GM12878 (cell line): Measurements from ENCODE around the gene PKD1. TPM values are rescaled to one million over a fixed set of nuclear protein-coding genes. Genes with fewer than 3 reads are reported as not detected.

ENCODE experiments used
- ATAC-seq: fragments of 200-7000 bp; cut with Tn5 transposase; 3 replicates; pipeline ENCODE4 v1.9.1; 2020; ENCODE audit warnings: mild to moderate bottlenecking, moderate library complexity
- BruUV-seq: library from RNA; stranded (reverse); fragments of 400-500 nt; replicated peaks from 2 replicates; lab custom pipeline; 2021; lab: Mats Ljungman, UMichigan
- CTCF ChIA-PET: fragments of 300-600 bp; sonication (Branson Sonifier 250); formaldehyde crosslinking; extraction: SDS; loops from one replicate; lab custom pipeline; 2021; ENCODE audit warnings: inconsistent platforms; lab: Yijun Ruan, JAX
- POLR2A ChIA-PET: fragments of 350-600 bp; formaldehyde crosslinking; extraction: SDS; loops from one replicate; lab custom pipeline; 2021; ENCODE audit warnings: inconsistent platforms; lab: Charles Lee
- RAD21 ChIA-PET: fragments of 300-600 bp; sonication (Branson Sonifier 250); formaldehyde crosslinking; loops from one replicate; lab custom pipeline; 2023; ENCODE audit warnings: antibody characterized with exemption; ENCODE audit not compliant: unreplicated experiment; lab: Charles Lee
- SMC1A ChIA-PET: fragments of 300-600 bp; sonication (Branson Sonifier 250); formaldehyde crosslinking; loops from one replicate; lab custom pipeline; 2023; ENCODE audit not compliant: unreplicated experiment, uncharacterized antibody; lab: Charles Lee
- DNase-seq: peaks from one replicate; pipeline ENCODE4 v3.0.0-alpha.2; 2011; ENCODE audit warnings: low read depth, low spot score
- FAIRE-seq: peaks from 3 replicates; lab custom pipeline; 2011; peaks lifted over from hg19 to GRCh38; lab: Jason Lieb, UNC
- H2AFZ ChIP-seq: 2 replicates; pipeline ENCODE4 v1.6.0; 2011; ENCODE audit warnings: low read depth, low read length, control low read depth; ENCODE audit not compliant: control insufficient read depth
- H3K27ac ChIP-seq: 2 replicates; pipeline ENCODE4 v1.5.1; 2011; ENCODE audit warnings: control low read depth; ENCODE audit not compliant: control insufficient read depth, insufficient read depth
- H3K27me3 ChIP-seq, 2 experiments: replicated peaks in 1 of 2; 2 replicates each; pipeline versions ENCODE4 v1.6.0 to v1.6.1; 2011; ENCODE audit warnings: low read length in 1 of 2; ENCODE audit not compliant: control insufficient read depth in 2 of 2, insufficient read depth in 2 of 2
- H3K36me3 ChIP-seq, 2 experiments: 2 replicates each; pipeline ENCODE4 v1.5.1; 2011; ENCODE audit warnings: low read length in 1 of 2; ENCODE audit not compliant: control insufficient read depth in 2 of 2, insufficient read depth in 2 of 2
- H3K4me1 ChIP-seq: 2 replicates; pipeline ENCODE4 v1.6.1; 2011; ENCODE audit warnings: mild to moderate bottlenecking, low read length, moderate library complexity, mixed read lengths; ENCODE audit not compliant: control insufficient read depth, insufficient read depth
- H3K4me2 ChIP-seq: 2 replicates; pipeline ENCODE4 v1.6.0; 2011; ENCODE audit warnings: control low read depth; ENCODE audit not compliant: control insufficient read depth, insufficient read depth
- H3K4me3 ChIP-seq: fragments of 200-600 bp; sonication (generic); 2 replicates; pipeline ENCODE4 v1.5.1; 2016
- H3K79me2 ChIP-seq: 2 replicates; pipeline ENCODE4 v1.6.0; 2011; ENCODE audit warnings: low read length; ENCODE audit not compliant: control insufficient read depth, insufficient read depth
- H3K9ac ChIP-seq: 2 replicates; pipeline ENCODE4 v1.8.0; 2011; ENCODE audit warnings: low read length, control low read depth, mixed read lengths; ENCODE audit not compliant: control insufficient read depth, insufficient read depth
- H3K9me3 ChIP-seq: replicated peaks from 3 replicates; pipeline ENCODE4 v1.5.1; 2011; ENCODE audit warnings: mild to moderate bottlenecking, low read length; ENCODE audit not compliant: control insufficient read depth, insufficient read depth
- H4K20me1 ChIP-seq: 2 replicates; pipeline ENCODE4 v1.6.0; 2011; ENCODE audit not compliant: control insufficient read depth, insufficient read depth
- BCL11A ChIP-seq: IDR thresholded peaks from 2 replicates; pipeline ENCODE4 v1.6.1; 2011; ENCODE audit warnings: low read depth, low read length
- EGR1 ChIP-seq, 2 experiments: IDR thresholded peaks; 1 replicate in 1 of 2; 2 replicates in 1 of 2; pipeline ENCODE4 v1.6.1; 2011 to 2012; ENCODE audit warnings: low read depth in 2 of 2, low read length in 2 of 2, borderline replicate concordance in 1 of 2, mild to moderate bottlenecking in 1 of 2, moderate library complexity in 1 of 2
- GABPA ChIP-seq: IDR thresholded peaks from 2 replicates; pipeline ENCODE4 v1.6.1; 2014; ENCODE audit warnings: antibody characterized with exemption, low read depth, mild to moderate bottlenecking, inconsistent platforms
- IKZF1 ChIP-seq: fragments of 450-650 bp; conservative IDR thresholded peaks from 2 replicates; pipeline ENCODE4 v1.6.1; 2017; ENCODE audit warnings: antibody characterized with exemption, mild to moderate bottlenecking
- MYC ChIP-seq: IDR thresholded peaks from 2 replicates; pipeline ENCODE4 v1.6.1; 2011; ENCODE audit warnings: mild to moderate bottlenecking, low read length, moderate library complexity, inconsistent platforms; ENCODE audit not compliant: insufficient read depth, insufficient replicate concordance, insufficient read length, severe bottlenecking
- STAT3 ChIP-seq: IDR thresholded peaks from 2 replicates; pipeline ENCODE4 v1.6.1; 2011; ENCODE audit warnings: low read depth, low read length, improper control_type of control experiment
- TBL1XR1 ChIP-seq: IDR thresholded peaks from 2 replicates; pipeline ENCODE4 v1.6.1; 2012; ENCODE audit warnings: low read depth, low read length, improper control_type of control experiment
- TCF12 ChIP-seq: IDR thresholded peaks from 2 replicates; pipeline ENCODE4 v1.6.1; 2011; ENCODE audit warnings: low read depth, mild to moderate bottlenecking, low read length
- ZNF217 ChIP-seq: fragments of 450-650 bp; IDR thresholded peaks from 2 replicates; pipeline ENCODE4 v1.6.1; 2017; ENCODE audit warnings: antibody characterized with exemption, mild to moderate bottlenecking
- ZNF384 ChIP-seq: IDR thresholded peaks from 2 replicates; pipeline ENCODE4 v1.6.1; 2012; ENCODE audit warnings: low read depth, mild to moderate bottlenecking, low read length, improper control_type of control experiment, borderline replicate concordance
- WGBS: methylation state at CpG from one replicate; pipeline ENCODE4 v1.1.6; 2016; ENCODE audit warnings: low lambda C conversion rate; ENCODE audit not compliant: insufficient replicate concordance, insufficient coverage; ENCODE audit errors: missing lambda C conversion rate; 5-methylcytosine and 5-hydroxymethylcytosine counted together
- in situ Hi-C: fragments of 300-500 bp; cut with MboI; formaldehyde crosslinking; loops from 9 replicates; pipeline ENCODE4 v1.14.3; 2018; ENCODE audit warnings: mixed read lengths
- intact Hi-C: fragments of 100-400 bp; cut with micrococcal nuclease; formaldehyde crosslinking; loops from one replicate; pipeline ENCODE4 v1.14.2; 2022; ENCODE audit not compliant: unreplicated experiment
- polyA plus RNA-seq, 11 experiments: library from polyadenylated mRNA; depleted of rRNA in 4 of 11; unstranded in 6 of 11; stranded (reverse) in 5 of 11; fragments of >200 nt; fragmentation: Nextera tagmentation in 4 of 11; fragmentation: Illumina TruSeq in 1 of 11; extraction: Ambion mirVana in 4 of 11; extraction: Trizol in 1 of 11; gene quantifications; 1 replicate in 1 of 11; 2 replicates in 10 of 11; pipeline versions ENCODE4 v1.2.1 to v1.2.3, GENCODE V29; 2011 to 2016; ENCODE audit warnings: inconsistent platforms in 2 of 11, missing spikeins in 2 of 11, low read depth in 1 of 11
- total RNA-seq, 4 experiments: library from RNA; depleted of rRNA in 3 of 4; stranded (reverse); fragments of >200 nt in 3 of 4; fragmentation: Illumina TruSeq in 1 of 4; extraction: Trizol in 1 of 4; gene quantifications; 2 replicates each; pipeline versions ENCODE4 v1.2.1 to v1.2.3, GENCODE V29; 2013 to 2021
- TF ChIP-seq, protein P1 (sequence below): IDR thresholded peaks from 2 replicates; pipeline ENCODE4 v1.6.1; 2012; ENCODE audit warnings: improper control_type of control experiment, low read depth, low read length; ENCODE audit not compliant: insufficient replicate concordance
- TF ChIP-seq, protein P2 (sequence below): IDR thresholded peaks from 2 replicates; pipeline ENCODE4 v1.6.1; 2012; ENCODE audit warnings: mild to moderate bottlenecking, low read depth, low read length
- TF ChIP-seq, protein P3 (sequence below): fragments of 450-650 bp; IDR thresholded peaks from 2 replicates; pipeline ENCODE4 v1.6.1; 2018; ENCODE audit warnings: borderline replicate concordance, mild to moderate bottlenecking; ENCODE audit not compliant: partially characterized antibody

Gene PKD1
- total and polyA plus RNA-seq, 10 of the 15 experiments (the other 5 are each of a cell fraction or from before 2014, with no cell fraction given): 0.11 to 62.0 (median 6.1) TPM

DNA sequence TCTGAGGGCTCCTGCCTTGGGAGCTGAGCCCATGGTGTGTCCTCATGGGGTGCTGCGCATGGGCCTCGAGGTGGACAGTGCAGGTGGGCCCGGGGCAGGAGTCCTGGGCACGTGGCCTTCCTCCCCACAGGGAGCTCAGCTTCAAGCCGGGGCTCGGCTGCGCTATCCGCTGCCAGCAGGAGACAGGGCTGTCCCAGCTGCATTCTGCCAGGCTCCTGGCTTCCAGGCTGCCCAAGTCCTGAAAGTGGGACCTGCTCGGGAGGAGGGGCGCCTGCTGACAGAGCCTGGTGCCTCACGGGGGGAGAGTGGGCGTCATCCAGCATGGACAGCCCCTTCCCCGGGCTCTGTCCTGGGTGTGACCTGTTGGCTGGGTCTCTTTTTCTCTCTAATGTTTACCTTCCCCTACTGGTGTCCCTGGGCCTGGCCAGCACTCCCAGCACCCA lies 27.0 kb upstream of the PKD1 start:
- CTCF ChIA-PET: no interaction called here
- H3K79me2 ChIP-seq: peaks cover 52% of the 10 kb centered on the region
- TF ChIP-seq ZNF217 (no peak), IKZF1 (no peak), STAT3 (no peak), GABPA (no peak), ZNF384 (no peak), EGR1 (IDR thresholded peaks at IDR 0.05; ENCODE audit: borderline replicate concordance in 1 of 2, low read depth in 2 of 2, low read length in 2 of 2) (no peak), TBL1XR1 (no peak), BCL11A (no peak), TCF12 (no peak), MYC (no peak)
- TF ChIP-seq, protein P1, sequence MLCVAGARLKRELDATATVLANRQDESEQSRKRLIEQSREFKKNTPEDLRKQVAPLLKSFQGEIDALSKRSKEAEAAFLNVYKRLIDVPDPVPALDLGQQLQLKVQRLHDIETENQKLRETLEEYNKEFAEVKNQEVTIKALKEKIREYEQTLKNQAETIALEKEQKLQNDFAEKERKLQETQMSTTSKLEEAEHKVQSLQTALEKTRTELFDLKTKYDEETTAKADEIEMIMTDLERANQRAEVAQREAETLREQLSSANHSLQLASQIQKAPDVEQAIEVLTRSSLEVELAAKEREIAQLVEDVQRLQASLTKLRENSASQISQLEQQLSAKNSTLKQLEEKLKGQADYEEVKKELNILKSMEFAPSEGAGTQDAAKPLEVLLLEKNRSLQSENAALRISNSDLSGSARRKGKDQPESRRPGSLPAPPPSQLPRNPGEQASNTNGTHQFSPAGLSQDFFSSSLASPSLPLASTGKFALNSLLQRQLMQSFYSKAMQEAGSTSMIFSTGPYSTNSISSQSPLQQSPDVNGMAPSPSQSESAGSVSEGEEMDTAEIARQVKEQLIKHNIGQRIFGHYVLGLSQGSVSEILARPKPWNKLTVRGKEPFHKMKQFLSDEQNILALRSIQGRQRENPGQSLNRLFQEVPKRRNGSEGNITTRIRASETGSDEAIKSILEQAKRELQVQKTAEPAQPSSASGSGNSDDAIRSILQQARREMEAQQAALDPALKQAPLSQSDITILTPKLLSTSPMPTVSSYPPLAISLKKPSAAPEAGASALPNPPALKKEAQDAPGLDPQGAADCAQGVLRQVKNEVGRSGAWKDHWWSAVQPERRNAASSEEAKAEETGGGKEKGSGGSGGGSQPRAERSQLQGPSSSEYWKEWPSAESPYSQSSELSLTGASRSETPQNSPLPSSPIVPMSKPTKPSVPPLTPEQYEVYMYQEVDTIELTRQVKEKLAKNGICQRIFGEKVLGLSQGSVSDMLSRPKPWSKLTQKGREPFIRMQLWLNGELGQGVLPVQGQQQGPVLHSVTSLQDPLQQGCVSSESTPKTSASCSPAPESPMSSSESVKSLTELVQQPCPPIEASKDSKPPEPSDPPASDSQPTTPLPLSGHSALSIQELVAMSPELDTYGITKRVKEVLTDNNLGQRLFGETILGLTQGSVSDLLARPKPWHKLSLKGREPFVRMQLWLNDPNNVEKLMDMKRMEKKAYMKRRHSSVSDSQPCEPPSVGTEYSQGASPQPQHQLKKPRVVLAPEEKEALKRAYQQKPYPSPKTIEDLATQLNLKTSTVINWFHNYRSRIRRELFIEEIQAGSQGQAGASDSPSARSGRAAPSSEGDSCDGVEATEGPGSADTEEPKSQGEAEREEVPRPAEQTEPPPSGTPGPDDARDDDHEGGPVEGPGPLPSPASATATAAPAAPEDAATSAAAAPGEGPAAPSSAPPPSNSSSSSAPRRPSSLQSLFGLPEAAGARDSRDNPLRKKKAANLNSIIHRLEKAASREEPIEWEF: no peak
- TF ChIP-seq, protein P2, sequence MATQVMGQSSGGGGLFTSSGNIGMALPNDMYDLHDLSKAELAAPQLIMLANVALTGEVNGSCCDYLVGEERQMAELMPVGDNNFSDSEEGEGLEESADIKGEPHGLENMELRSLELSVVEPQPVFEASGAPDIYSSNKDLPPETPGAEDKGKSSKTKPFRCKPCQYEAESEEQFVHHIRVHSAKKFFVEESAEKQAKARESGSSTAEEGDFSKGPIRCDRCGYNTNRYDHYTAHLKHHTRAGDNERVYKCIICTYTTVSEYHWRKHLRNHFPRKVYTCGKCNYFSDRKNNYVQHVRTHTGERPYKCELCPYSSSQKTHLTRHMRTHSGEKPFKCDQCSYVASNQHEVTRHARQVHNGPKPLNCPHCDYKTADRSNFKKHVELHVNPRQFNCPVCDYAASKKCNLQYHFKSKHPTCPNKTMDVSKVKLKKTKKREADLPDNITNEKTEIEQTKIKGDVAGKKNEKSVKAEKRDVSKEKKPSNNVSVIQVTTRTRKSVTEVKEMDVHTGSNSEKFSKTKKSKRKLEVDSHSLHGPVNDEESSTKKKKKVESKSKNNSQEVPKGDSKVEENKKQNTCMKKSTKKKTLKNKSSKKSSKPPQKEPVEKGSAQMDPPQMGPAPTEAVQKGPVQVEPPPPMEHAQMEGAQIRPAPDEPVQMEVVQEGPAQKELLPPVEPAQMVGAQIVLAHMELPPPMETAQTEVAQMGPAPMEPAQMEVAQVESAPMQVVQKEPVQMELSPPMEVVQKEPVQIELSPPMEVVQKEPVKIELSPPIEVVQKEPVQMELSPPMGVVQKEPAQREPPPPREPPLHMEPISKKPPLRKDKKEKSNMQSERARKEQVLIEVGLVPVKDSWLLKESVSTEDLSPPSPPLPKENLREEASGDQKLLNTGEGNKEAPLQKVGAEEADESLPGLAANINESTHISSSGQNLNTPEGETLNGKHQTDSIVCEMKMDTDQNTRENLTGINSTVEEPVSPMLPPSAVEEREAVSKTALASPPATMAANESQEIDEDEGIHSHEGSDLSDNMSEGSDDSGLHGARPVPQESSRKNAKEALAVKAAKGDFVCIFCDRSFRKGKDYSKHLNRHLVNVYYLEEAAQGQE: no peak
- TF ChIP-seq, protein P3, sequence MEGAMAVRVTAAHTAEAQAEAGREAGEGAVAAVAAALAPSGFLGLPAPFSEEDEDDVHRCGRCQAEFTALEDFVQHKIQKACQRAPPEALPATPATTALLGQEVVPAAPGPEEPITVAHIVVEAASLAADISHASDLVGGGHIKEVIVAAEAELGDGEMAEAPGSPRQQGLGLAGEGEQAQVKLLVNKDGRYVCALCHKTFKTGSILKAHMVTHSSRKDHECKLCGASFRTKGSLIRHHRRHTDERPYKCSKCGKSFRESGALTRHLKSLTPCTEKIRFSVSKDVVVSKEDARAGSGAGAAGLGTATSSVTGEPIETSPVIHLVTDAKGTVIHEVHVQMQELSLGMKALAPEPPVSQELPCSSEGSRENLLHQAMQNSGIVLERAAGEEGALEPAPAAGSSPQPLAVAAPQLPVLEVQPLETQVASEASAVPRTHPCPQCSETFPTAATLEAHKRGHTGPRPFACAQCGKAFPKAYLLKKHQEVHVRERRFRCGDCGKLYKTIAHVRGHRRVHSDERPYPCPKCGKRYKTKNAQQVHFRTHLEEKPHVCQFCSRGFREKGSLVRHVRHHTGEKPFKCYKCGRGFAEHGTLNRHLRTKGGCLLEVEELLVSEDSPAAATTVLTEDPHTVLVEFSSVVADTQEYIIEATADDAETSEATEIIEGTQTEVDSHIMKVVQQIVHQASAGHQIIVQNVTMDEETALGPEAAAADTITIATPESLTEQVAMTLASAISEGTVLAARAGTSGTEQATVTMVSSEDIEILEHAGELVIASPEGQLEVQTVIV: no peak

More for the DNA sequence above, 27.0 kb upstream of the PKD1 start:
- Histone ChIP-seq H3K9ac (no peak overlapping the region), H2AFZ (no peak overlapping the region), H3K27me3 (no peaks in the 10 kb centered on the region), H3K4me2 (no peak overlapping the region), H3K4me3 (no peak overlapping the region), H3K9me3 (no peaks in the 10 kb centered on the region; the same call in 2 of the 3 replicates), H3K36me3 (peaks cover 6 to 18% of the 10 kb centered on the region in 2 experiments; a peak in 3 of 4 replicates), H4K20me1 (no peaks in the 10 kb centered on the region), H3K27ac (no peak overlapping the region), H3K4me1 (peaks cover 17% of the 10 kb centered on the region)
- ChIA-PET RAD21 (no interaction called here), SMC1A (no interaction called here), POLR2A (interaction anchor here (0.5 kb wide), 1 partner anchor 282 kb away, joined by 3 read pairs; no protein-coding TSS in a partner anchor)
- 95% methylated on average over 13 of the region's 13 CpGs for WGBS
- intact Hi-C loops (no loop called here), in situ Hi-C loops (no loop called here)
- ATAC-seq (no peak), FAIRE-seq (no peak), DNase-seq (no peak)
- no TSS peak for BruUV-seq
